Activated CD4-positive, alpha-beta T cell treated with anti-CD3 and anti-CD28 coated beads for 4 hours (primary cell): Measurements from ENCODE around the gene ZP3.
"Not testable (repeated sequence)": the region's sequence is repeated elsewhere in the genome, so short reads cannot be mapped to it uniquely, and the experiment has no call there.

Experiments
- DNase-seq, 2 donors: peaks; one replicate each; pipeline ENCODE4 v3.0.0-alpha.2; 2020

The ZP3 gene

GRCh38 chr7:76424413-76425111, at the start of gene ZP3:
Gene ZP3 (plus strand): TSS chr7:76424950. CDS start chr7:76424965, 15 bp downstream.
- no peak for DNase-seq

GRCh38 chr7:76375251-76375650, 49.5 kb upstream of the ZP3 start:
- DNase-seq, result no peak

GRCh38 chr7:76377186-76377918, 47.4 kb upstream of the ZP3 start:
- DNase-seq, result no peak

- no peak for DNase-seq
Measured at GRCh38 chr7:76380623-76380966, 44.2 kb upstream of the ZP3 start.

- DNase-seq, result no peak
Measured at GRCh38 chr7:76381814-76382213, 42.9 kb upstream of the ZP3 start.

DNA sequence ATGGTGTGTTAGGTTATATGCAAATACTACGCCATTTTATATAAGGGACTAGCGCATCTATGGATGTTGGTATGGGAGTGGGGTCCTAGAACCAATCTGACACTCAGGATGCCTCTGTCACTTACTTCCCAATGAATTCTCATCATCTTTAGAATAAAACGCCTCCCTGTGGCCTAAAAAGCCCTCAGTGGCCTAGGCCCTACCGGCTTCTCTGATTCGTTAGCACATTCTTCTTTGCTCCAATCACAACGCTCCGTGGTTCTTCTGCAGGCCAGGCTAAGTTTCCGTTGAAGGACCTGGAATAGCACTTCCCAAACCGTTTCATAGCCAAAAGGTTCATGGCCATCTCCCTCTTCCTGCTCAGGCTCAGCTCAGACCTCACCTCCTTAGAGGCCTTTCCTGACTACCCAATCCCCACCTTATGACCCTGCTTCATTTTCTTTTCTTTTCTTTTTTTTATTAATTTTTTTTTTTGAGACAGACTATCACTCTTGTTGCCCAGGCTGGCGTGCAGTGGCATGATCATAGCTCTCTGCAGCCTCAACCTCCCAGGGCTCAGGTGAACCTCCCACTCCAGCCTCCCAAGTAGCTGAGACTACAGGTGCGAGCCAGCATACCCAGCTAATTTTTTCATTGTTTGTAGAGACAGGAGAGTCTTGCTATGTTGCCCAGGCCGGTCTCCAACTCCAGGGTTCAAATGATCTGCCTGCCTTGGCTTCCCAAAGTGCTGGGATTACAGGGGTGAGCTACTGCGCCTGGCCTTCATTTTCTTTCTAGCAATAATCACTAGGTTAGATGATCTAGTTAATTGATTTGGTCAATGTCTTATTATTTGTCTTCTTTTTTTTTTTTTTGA, 41.4 kb upstream of the ZP3 start:
- DNase-seq, result no peak

DNA sequence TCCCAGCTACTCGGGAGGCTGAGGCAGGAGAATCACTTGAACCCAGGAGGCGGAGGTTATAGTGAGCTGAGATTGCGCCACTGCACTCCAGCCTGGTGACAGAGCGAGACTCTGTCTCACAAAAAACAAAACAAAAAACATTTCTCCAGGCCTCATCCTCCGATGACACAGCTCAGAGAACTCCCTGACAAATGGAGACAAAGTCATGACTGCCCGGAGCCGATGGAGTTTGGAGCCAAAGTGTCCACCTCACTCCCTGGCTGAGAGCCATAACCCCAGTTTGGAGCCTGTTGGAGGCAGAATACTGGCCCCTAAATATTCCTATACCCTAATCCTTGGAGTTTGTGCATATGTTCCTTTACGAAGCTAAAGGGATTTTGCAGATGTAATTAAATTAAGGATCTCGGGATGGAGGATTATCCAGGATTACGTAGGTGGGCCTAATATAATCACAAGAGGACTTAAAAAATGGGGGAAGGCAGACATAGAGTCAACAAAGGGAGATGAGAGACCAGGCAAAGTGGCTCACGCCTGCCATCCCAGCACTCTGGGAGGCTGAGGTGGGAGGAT, 38.0 kb upstream of the ZP3 start:
- no peak for DNase-seq

GRCh38 chr7:76387789-76388188, 37.0 kb upstream of the ZP3 start:
- DNase-seq, result not testable (repeated sequence)

DNA sequence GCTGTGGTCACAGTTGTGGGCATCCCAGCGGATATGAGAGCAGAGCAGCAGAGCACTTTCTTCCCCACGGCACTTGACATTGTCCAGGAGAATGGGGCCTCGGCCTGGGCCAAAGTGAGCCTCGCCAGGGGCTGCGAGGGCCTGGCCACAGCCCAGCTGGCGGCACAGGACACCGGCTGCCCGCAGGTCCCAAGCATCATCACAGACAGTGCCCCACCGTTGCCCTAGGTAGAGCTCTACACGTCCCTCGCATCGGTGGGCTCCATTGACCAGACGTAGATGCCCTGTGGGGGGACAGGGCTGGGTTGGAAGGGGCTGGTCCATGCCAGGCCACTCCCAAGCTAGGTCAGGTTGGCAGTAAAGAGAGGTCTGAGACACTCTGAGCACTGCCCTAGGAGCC, 34.7 kb upstream of the ZP3 start:
- DNase-seq, result no peak

- no peak for DNase-seq
Measured at GRCh38 chr7:76392531-76393115, 32.1 kb upstream of the ZP3 start.

- peak; percentile 91 to 93 for DNase-seq
Measured at GRCh38 chr7:76393116-76394031, 31.4 kb upstream of the ZP3 start.

DNA sequence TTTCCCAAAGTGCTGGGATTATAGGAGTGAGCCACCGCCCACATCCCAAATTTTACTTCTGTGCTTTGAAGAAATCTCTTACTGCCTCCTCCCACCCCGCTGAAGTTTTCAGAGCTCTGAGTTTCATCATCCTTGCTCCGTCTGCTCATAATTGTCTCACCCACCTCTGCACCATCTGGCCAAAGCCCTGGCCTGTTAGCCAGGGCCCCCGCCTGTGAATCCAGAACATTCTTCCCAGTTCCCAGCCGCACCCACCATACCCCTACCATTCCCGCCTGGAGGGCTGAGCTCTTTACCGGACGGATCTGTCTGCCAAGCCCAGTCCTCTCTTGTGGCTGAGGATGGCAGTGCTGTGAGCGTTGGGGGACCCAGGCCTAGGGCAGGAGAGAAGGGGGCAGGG, 29.8 kb upstream of the ZP3 start:
- no peak for DNase-seq

GRCh38 chr7:76395605-76395964, 29.2 kb upstream of the ZP3 start:
- DNase-seq, result not testable (repeated sequence)

DNA sequence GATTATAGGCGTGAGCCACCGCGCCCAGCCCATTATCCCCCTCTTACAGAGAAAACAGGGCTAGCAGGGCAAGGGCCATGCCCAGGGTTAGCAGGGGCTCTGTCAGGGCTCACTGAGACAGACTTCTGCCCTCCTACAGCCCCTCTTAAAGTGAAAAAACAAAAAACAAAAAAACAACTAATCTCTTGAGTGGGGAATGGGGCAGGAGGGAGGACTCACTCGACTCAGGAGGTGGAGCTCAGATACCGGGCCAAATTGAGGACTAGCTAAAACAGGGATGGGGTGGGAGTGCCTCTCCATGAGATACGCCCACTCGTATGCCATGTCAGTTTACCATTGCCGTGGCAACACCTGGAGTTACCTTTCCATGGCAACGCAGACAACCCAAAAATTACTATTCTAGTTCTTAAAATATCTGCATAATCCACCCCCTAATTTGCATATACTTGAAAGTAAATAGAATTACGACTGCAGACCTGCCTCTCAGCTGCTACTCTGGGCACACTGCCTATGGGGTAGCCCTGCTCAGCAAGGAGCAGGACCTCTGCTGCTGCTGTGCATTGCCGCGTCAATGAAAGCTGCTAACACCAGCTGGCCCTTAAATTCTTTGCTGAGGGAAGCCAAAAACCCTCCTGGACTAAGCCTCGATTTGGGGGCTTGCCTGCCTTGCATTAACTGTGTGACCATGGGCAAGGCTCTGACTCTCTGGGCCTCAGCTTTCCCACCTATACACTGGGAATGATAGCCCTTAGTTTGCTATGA, 28.6 kb upstream of the ZP3 start:
- no peak for DNase-seq

- DNase-seq, result no peak
Measured at GRCh38 chr7:76396864-76397263, 27.9 kb upstream of the ZP3 start.

DNA sequence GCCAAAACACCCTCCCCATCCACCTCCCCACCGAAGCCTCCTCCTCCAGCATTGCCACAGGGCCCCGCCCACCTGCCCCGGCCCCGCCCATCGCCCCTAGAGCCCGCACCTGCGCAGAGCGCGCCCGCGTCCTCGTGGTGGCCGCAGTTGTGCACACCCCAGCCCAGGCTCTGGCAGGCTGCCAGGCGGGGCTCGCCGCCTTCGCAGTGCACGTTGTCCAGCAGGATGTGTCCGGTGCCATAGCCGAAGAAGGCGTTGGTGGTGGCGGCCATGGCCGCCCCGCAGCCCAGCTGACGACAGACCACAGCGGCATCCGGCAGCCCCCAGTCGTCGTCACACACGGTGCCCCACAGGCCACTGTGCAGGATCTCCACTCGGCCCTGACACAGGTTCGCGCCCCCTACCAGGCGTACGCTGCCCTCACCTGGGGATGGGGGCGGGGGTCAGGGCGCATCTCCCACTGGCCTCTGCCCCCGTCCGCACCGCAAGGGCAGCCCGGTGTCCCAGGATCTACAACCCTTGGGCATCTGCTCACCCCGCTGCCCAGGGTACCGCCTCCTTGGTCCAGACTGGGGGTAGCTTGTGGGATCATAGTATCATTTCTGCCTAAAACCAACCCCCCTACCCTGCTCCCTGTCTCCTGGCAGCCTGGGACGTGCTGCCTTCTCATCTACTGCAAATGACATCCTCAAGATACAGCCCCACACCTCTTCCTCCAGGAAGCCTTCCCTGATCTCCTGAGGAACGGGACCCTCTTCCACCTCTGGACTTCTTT, 27.2 kb upstream of the ZP3 start:
- peak; percentile 84 to 85 for DNase-seq

- DNase-seq, result no peak
Measured at GRCh38 chr7:76400248-76400647, 24.5 kb upstream of the ZP3 start.

GRCh38 chr7:76403097-76403496, 21.7 kb upstream of the ZP3 start:
- DNase-seq, result not testable (repeated sequence)

DNA sequence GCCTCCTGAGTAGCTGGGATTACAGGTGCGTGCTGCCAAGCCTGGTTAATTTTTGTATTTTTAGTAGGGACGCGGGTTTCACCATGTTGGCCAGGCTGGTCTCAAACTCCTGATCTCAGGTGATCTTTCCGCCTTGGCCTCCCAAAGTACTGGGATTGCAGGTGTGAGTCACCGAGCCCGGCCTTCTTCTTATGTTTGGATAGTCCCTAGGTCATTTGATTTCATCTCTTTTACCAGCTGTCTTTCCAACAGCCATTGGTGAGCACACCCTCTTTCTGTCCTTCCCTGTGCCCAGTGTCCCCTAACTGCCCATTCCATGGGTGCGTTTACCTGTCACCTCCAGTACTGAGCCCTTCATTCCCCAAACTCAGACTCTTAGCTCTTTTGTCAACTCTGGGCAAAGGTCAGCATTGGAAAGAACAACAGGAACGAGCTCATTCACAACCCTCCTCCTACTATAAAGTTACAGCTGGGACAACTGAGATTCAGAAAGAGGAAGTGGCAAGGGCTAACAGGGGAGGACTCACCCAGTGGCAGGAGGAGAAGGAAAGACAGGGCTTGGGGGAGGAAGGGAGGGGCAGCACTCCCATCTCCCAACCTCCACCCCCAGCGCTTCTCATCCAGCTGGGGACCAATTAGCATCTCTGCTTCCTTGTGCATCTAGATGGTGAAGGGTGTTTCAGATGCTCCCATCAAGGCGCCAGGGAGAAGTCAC, 20.8 kb upstream of the ZP3 start:
- no peak for DNase-seq

DNA sequence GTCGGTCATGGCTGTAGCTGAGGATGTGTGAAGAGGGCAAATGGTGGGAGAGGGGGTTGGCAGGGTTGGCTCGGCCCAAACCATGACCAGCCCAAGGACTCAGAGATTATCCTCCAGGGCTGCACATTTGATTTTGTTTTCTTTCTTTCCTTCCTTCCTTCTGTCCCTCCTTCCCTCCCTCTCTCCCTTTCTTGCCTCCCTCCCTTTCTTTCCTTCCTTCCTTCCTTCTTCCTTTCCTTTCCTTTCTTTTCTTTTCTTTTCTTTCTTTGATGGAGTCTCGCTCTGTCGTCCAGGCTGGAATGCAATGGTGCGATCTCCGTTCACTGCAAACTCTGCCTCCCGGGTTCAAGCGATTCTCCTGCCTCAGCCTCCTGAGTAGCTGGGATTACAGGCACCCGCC, 19.0 kb upstream of the ZP3 start:
- no peak for DNase-seq
